Measurements from ENCODE around the gene MAPRE3. TPM values are rescaled to one million over a fixed set of nuclear protein-coding genes. Genes with fewer than 3 reads are reported as not detected.

Gene MAPRE3
- total and polyA plus RNA-seq, 2 donors (not counting 3 experiments of a cell fraction or from before 2014, with no cell fraction given) = 4.4 to 6.1 TPM

DNA sequence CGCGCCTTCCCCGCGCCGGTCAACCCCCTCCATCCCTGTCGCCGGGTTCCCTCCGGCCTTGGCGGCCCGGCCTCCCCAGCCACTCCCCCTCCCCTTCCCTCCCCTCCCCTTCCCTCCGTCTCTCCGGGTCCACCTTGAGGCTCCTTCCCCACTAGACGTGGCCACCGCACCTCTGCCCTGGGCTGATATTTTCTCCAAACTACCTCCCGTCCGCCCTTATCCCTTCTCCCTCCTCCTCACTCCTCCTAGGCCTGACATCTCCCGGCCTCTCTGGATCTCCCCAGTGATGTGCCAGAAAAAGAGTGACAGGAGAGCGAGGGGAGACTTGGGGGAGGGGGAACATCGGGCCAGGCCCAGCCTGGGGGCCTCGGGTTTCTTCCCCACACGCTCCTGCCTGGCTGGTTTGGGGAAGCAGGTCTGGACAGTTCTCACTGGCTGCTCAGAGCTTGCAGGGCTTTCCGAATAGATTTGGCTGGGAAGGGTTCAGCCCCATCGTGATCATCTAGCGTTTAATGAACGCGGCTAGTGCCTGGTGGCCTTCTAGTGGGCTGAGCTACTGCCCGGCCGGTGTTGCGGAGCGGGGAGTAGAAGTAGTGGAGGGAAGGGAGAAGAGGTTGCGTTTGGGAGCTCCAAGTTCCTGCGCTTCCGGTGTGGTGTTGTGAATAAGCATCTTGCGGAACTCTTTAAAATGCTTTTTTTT lies 641 bp downstream of the MAPRE3 start:
- intact Hi-C loops (cut with micrococcal nuclease) (no loop called here), dilution Hi-C loops (cut with MboI; ENCODE audit: extremely low pct_ligation_motif_present, low sequenced_read_pairs) (no loop called here)
- ChIA-PET CTCF (interaction anchor here (0.8 to 2.5 kb wide), 7 partner anchors 8 to 44 kb away, joined by 3 to 9 read pairs (median 4); no protein-coding TSS in a partner anchor), POLR2A (interaction anchor here (0.6 kb wide), 1 partner anchor 23 kb away, joined by 4 read pairs; no protein-coding TSS in a partner anchor)
- BruUV-seq (replicated peaks) = no TSS peak
- H4K20me1 ChIP-seq (replicated peaks; ENCODE audit: control insufficient read depth, extremely low read depth, insufficient read depth, low read length) = no peaks in the 10 kb centered on the region
- H3K4me1 ChIP-seq (ENCODE audit: control insufficient read depth, extremely low read depth, insufficient read depth, low read length) = peaks cover 2% of the 10 kb centered on the region
- H3K9ac ChIP-seq (replicated peaks; ENCODE audit: extremely low read depth, insufficient read depth, low read length) = no peak overlapping the region
- H3K36me3 ChIP-seq (ENCODE audit: control insufficient read depth in 2 of 2, extremely low read depth in 1 of 2, insufficient read depth in 2 of 2, low read length in 2 of 2) = no peaks in the 10 kb centered on the region
- peaks cover 20 to 21% of the 10 kb centered on the region in 2 experiments for H3K27me3 ChIP-seq (ENCODE audit: control insufficient read depth in 2 of 2, insufficient read depth in 2 of 2, low read length in 2 of 2)
- DNase-seq (ENCODE audit: low read depth, low spot score) (peak; percentile 9), FAIRE-seq (no peak)
- TF ChIP-seq EZH2 (IDR thresholded peaks at IDR 0.05; ENCODE audit: borderline replicate concordance, low read depth, low read length, severe bottlenecking) (peak; percentile 35), POLR2A (IDR thresholded peaks at IDR 0.05; ENCODE audit: low read depth, low read length) (no peak)
- H3K9me1 ChIP-seq (replicated peaks; ENCODE audit: control insufficient read depth, extremely low read depth, insufficient read depth, low read length) = no peaks in the 10 kb centered on the region
- peak overlapping the region; percentile 21 for H2AFZ ChIP-seq (ENCODE audit: low read depth, low read length)
- no peak overlapping the region for H3K27ac ChIP-seq (ENCODE audit: insufficient read depth, low read depth, low read length)
- H3K4me3 ChIP-seq (replicated peaks in 1 of 3; ENCODE audit: insufficient read depth in 1 of 3, low read depth in 1 of 3, low read length in 3 of 3) = peak overlapping the region in 1 of 3 experiments; percentile 75
- no peaks in the 10 kb centered on the region for H3K79me2 ChIP-seq (ENCODE audit: control insufficient read depth, insufficient read depth, low read length)
- H3K4me2 ChIP-seq (ENCODE audit: insufficient read depth, low read length) = peak overlapping the region; percentile 37
- H3K9me3 ChIP-seq (replicated peaks; ENCODE audit: control insufficient read depth, insufficient read depth, low read length) = no peaks in the 10 kb centered on the region

DNA sequence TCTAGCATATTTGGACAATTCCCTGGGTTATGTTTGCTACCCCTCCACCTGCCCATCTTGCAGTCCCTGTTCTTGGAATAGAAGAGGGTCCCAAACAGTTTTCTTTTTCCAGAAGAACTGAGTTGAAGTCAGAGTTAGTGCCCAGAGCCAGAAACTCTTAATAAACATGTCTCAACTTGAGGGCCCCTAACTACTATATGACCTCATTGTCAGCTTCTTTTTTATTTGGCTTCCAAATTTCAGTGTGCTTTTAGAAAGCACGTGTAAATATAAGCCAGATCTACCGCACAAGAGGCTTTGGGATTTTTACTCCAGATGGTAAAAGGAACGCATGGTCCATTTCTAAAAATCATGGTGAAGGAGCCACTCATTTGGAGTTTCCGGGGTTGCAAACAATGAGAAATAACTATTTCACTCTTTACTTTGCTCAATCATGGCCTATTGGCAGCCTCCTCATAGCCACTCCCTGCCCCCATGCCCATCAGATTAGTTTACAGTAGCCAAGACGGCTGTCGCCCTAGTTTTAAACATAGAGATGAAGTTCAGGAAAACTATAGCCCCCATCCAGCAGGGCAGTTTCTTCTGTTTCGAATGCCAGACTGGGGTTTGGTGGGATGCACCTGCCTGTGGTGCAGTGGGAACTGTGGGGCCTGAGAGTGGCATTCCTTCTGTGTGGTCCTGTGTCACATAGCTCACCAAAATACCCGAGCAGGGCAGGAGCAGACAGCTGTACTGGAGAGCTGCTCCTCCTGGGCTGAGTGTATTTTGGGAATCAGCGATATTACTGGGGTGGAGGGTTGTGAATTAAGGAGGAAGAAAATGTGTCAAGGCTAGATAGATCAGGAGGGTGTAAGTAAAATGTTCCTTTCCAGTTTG lies 1.7 kb downstream of the MAPRE3 start:
- no peaks in the 10 kb centered on the region for H3K9me3 ChIP-seq (replicated peaks; ENCODE audit: control insufficient read depth, insufficient read depth, low read length)
- no peak overlapping the region for H3K4me2 ChIP-seq (ENCODE audit: insufficient read depth, low read length)
- H3K4me1 ChIP-seq (ENCODE audit: control insufficient read depth, extremely low read depth, insufficient read depth, low read length) = peaks cover 2% of the 10 kb centered on the region
- H3K4me3 ChIP-seq (replicated peaks in 1 of 3; ENCODE audit: insufficient read depth in 1 of 3, low read depth in 1 of 3, low read length in 3 of 3) = no peak overlapping the region
- intact Hi-C loops (cut with micrococcal nuclease) (no loop called here), dilution Hi-C loops (cut with MboI; ENCODE audit: extremely low pct_ligation_motif_present, low sequenced_read_pairs) (no loop called here)
- BruUV-seq (replicated peaks) = no TSS peak
- TF ChIP-seq POLR2AphosphoS5 (IDR thresholded peaks at IDR 0.05; ENCODE audit: insufficient read depth, low read depth, low read length) = no peak
- TF ChIP-seq POLR2A (IDR thresholded peaks at IDR 0.05; ENCODE audit: low read depth, low read length) = no peak
- TF ChIP-seq EZH2 (IDR thresholded peaks at IDR 0.05; ENCODE audit: borderline replicate concordance, low read depth, low read length, severe bottlenecking) = no peak
- no peak for TF ChIP-seq CTCF (IDR thresholded peaks at IDR 0.05; ENCODE audit: extremely low read depth in 1 of 2, insufficient read depth in 1 of 2, low read depth in 1 of 2, low read length in 2 of 2)
- TF ChIP-seq MAX (IDR thresholded peaks at IDR 0.05; ENCODE audit: insufficient read depth, insufficient read length) = no peak
- no peak for TF ChIP-seq GATA2 (IDR thresholded peaks at IDR 0.05; ENCODE audit: insufficient read depth, insufficient read length, low read depth, low read length)
- no peak for TF ChIP-seq JUN (IDR thresholded peaks at IDR 0.05; ENCODE audit: borderline replicate concordance, insufficient read depth, insufficient read length, low read depth)
- TF ChIP-seq FOS (IDR thresholded peaks at IDR 0.05; ENCODE audit: borderline replicate concordance, insufficient read depth, low read length) = no peak
- TF ChIP-seq MYC (IDR thresholded peaks at IDR 0.05; ENCODE audit: low read depth, low read length) = no peak
- H3K27me3 ChIP-seq (ENCODE audit: control insufficient read depth in 2 of 2, insufficient read depth in 2 of 2, low read length in 2 of 2) = peaks cover 24 to 25% of the 10 kb centered on the region in 2 experiments
- no peak overlapping the region for H3K9ac ChIP-seq (replicated peaks; ENCODE audit: extremely low read depth, insufficient read depth, low read length)
- H3K79me2 ChIP-seq (ENCODE audit: control insufficient read depth, insufficient read depth, low read length) = no peaks in the 10 kb centered on the region
- H3K27ac ChIP-seq (ENCODE audit: insufficient read depth, low read depth, low read length) = no peak overlapping the region
- ChIA-PET POLR2A (interaction anchor here (0.6 kb wide), 1 partner anchor 22 kb away, joined by 4 read pairs; no protein-coding TSS in a partner anchor), CTCF (interaction anchor here (0.9 to 2.5 kb wide), 6 partner anchors 9 to 29 kb away, joined by 3 to 19 read pairs (median 6); no protein-coding TSS in a partner anchor)
- no peaks in the 10 kb centered on the region for H4K20me1 ChIP-seq (replicated peaks; ENCODE audit: control insufficient read depth, extremely low read depth, insufficient read depth, low read length)
- no peak overlapping the region for H2AFZ ChIP-seq (ENCODE audit: low read depth, low read length)
- no peak for DNase-seq (ENCODE audit: low read depth, low spot score)
- H3K9me1 ChIP-seq (replicated peaks; ENCODE audit: control insufficient read depth, extremely low read depth, insufficient read depth, low read length) = no peaks in the 10 kb centered on the region
- no peak for FAIRE-seq
- H3K36me3 ChIP-seq (ENCODE audit: control insufficient read depth in 2 of 2, extremely low read depth in 1 of 2, insufficient read depth in 2 of 2, low read length in 2 of 2) = no peaks in the 10 kb centered on the region

Measured in endothelial cell of umbilical vein (primary cell).